ENCODE data around the gene HMOX1. TPM values are rescaled to one million over a fixed set of nuclear protein-coding genes. Genes with fewer than 3 reads are reported as not detected.

Gene HMOX1
- total and polyA plus RNA-seq, 2 of the 13 experiments (the other 11 are each of a cell fraction or from before 2014, with no cell fraction given), result 53.6 to 67.4 TPM

GRCh38 chr22:35352214-35353111 lies 28.4 kb upstream of the HMOX1 start (continued):
- TF ChIP-seq AHR (CRISPR knock-in tag; IDR thresholded peaks at IDR 0.05) (no peak), ZFP36L2 (CRISPR knock-in tag; IDR thresholded peaks at IDR 0.05) (no peak), JUN (CRISPR knock-in tag; IDR thresholded peaks at IDR 0.05) (0 out of 2 replicates have a peak, but pooled peaks have one; percentile 12), LBX2 (CRISPR knock-in tag; IDR thresholded peaks at IDR 0.05; ENCODE audit: borderline replicate concordance) (0 out of 2 replicates have a peak, but pooled peaks have one; percentile 3), ZNF776 (CRISPR knock-in tag; IDR thresholded peaks at IDR 0.05) (no peak), ZNF83 (CRISPR knock-in tag; IDR thresholded peaks at IDR 0.05; ENCODE audit: borderline replicate concordance) (no peak), KDM4B (CRISPR knock-in tag; IDR thresholded peaks at IDR 0.05) (no peak), ZNF543 (CRISPR knock-in tag; IDR thresholded peaks at IDR 0.05) (no peak), NFE2L1 (CRISPR knock-in tag; IDR thresholded peaks at IDR 0.05; ENCODE audit: borderline replicate concordance) (no peak), MXI1 (IDR thresholded peaks at IDR 0.05; ENCODE audit: borderline replicate concordance, low read depth, low read length) (no peak), DNMT1 (CRISPR knock-in tag; IDR thresholded peaks at IDR 0.05) (no peak), THRA (CRISPR knock-in tag; IDR thresholded peaks at IDR 0.05; ENCODE audit: borderline replicate concordance) (no peak), CREB3 (CRISPR knock-in tag; IDR thresholded peaks at IDR 0.05) (no peak), TARDBP (CRISPR knock-in tag; IDR thresholded peaks at IDR 0.05) (0 out of 2 replicates have a peak, but pooled peaks have one; percentile 34), PAWR (CRISPR knock-in tag; IDR thresholded peaks at IDR 0.05; ENCODE audit: borderline replicate concordance) (no peak), ZNF234 (CRISPR knock-in tag; conservative IDR thresholded peaks at IDR 0.05) (no peak), ZBED4 (CRISPR knock-in tag; IDR thresholded peaks at IDR 0.05; ENCODE audit: borderline replicate concordance) (no peak), NFIC (IDR thresholded peaks at IDR 0.05; ENCODE audit: low read length) (no peak), ZNF256 (CRISPR knock-in tag; conservative IDR thresholded peaks at IDR 0.05) (no peak), NFATC3 (CRISPR knock-in tag; IDR thresholded peaks at IDR 0.05) (0 out of 2 replicates have a peak, but pooled peaks have one; percentile 26), ETS1 (CRISPR knock-in tag; IDR thresholded peaks at IDR 0.05) (no peak), ZFX (CRISPR knock-in tag; IDR thresholded peaks at IDR 0.05; ENCODE audit: low read depth) (peak; percentile 63)
